ENCODE data around the gene E2F7.

DNA sequence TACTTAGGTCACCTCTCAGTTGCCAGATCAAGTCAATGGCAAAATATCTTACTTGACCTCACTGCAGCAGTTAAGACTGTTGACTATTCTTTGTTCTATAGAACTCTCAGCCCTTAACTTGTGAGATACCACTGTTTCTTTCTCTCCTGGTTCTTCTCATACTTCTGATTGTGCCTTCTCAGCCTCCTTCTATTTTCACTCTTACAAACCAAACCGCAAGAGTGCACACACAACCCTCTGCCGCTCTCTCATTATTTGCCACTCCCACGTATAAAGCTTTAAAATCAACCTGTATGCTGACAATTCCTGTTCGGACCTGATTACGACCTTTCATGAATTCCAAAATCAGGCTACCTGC, 4.5 kb downstream of the E2F7 start:
- TF ChIP-seq, protein P1, sequence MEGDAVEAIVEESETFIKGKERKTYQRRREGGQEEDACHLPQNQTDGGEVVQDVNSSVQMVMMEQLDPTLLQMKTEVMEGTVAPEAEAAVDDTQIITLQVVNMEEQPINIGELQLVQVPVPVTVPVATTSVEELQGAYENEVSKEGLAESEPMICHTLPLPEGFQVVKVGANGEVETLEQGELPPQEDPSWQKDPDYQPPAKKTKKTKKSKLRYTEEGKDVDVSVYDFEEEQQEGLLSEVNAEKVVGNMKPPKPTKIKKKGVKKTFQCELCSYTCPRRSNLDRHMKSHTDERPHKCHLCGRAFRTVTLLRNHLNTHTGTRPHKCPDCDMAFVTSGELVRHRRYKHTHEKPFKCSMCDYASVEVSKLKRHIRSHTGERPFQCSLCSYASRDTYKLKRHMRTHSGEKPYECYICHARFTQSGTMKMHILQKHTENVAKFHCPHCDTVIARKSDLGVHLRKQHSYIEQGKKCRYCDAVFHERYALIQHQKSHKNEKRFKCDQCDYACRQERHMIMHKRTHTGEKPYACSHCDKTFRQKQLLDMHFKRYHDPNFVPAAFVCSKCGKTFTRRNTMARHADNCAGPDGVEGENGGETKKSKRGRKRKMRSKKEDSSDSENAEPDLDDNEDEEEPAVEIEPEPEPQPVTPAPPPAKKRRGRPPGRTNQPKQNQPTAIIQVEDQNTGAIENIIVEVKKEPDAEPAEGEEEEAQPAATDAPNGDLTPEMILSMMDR (IDR thresholded peaks at IDR 0.05; ENCODE audit: low read depth, low read length, poor library complexity, severe bottlenecking): no peak
- no peak for TF ChIP-seq EZH2phosphoT487 (IDR thresholded peaks at IDR 0.05; ENCODE audit: borderline replicate concordance, low read length)

Data from DOHH2 (cell line).